ENCODE results near the gene GABRG1. TPM values are rescaled to one million over a fixed set of nuclear protein-coding genes. Genes with fewer than 3 reads are reported as not detected.

Gene GABRG1
- total RNA-seq = not detected
- under 1 TPM in 1 of 3 donors, not detected in 2; under 0.01 TPM for polyA plus RNA-seq
- long read RNA-seq, donor 1 = 0 reads
- long read RNA-seq, donor 2 = 0 reads

DNA sequence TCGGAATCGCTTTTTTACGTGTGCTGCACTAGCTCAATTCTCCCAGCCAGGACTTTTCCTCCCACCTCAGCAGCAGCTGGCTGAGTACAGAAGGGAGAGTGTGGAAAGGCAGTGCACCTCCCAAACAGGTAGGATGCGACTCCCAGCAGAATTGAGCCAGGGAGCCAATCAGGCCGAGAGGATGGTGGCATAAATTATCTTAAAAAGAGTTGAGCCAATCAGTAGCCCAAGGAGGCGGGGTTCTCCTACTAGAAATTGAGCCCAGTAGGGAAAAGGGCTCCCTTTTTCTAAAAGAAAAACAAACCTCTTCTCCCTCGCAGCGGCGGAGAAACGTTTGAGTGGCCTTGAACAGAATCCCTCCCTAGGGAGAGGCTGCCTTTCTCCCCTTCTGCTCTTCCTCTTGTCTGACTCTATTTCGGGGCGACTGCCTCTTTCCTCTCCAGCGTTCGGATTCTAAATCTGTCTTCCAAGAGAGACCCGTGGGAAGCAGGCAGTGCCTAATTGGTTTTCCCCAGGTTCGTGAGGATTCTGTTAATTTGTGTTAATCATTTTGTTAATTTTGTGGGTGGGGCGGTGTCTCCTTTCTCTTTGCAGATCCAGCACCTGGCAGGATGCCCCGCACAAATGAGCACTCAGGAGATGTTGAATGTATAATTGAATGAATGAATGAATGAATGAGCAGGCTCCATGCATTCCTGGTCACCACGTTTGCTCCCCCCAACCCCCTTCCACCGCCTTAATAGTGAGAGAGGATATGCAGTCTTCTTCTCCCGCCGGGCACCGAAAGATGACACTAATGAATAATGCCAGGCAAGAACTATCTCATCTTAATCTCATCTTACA is at the start of gene GABRG1:
TSS of gene GABRG1 (minus strand) at position 142 of the 843 bp plus-strand sequence. CDS start at position 1, 141 bp downstream.
- WGBS, 3 donors = 6 to 8% (median 7%) methylated on average over 23 of the region's 23 CpGs
- Histone ChIP-seq H3K9me3 (peaks cover 3% of the 10 kb centered on the region), H3K4me1 (no peaks in the 10 kb centered on the region), H3K27ac (no peak within 1 kb of the TSS), H3K27me3 (ENCODE audit: insufficient read depth in 3 of 3, low read length in 2 of 3) (no peaks in the 10 kb centered on the region), H3K4me3 (no peak within 1 kb of the TSS), H3K36me3 (ENCODE audit: insufficient read depth in 1 of 2, low read depth in 1 of 2) (no peaks in the 10 kb centered on the region)
- TF ChIP-seq, protein P1, sequence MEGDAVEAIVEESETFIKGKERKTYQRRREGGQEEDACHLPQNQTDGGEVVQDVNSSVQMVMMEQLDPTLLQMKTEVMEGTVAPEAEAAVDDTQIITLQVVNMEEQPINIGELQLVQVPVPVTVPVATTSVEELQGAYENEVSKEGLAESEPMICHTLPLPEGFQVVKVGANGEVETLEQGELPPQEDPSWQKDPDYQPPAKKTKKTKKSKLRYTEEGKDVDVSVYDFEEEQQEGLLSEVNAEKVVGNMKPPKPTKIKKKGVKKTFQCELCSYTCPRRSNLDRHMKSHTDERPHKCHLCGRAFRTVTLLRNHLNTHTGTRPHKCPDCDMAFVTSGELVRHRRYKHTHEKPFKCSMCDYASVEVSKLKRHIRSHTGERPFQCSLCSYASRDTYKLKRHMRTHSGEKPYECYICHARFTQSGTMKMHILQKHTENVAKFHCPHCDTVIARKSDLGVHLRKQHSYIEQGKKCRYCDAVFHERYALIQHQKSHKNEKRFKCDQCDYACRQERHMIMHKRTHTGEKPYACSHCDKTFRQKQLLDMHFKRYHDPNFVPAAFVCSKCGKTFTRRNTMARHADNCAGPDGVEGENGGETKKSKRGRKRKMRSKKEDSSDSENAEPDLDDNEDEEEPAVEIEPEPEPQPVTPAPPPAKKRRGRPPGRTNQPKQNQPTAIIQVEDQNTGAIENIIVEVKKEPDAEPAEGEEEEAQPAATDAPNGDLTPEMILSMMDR (IDR thresholded peaks at IDR 0.05) = no peak
- intact Hi-C loops (cut with DNase I) = no loop called here
- no peak for ATAC-seq
- DNase-seq = no peak

DNA sequence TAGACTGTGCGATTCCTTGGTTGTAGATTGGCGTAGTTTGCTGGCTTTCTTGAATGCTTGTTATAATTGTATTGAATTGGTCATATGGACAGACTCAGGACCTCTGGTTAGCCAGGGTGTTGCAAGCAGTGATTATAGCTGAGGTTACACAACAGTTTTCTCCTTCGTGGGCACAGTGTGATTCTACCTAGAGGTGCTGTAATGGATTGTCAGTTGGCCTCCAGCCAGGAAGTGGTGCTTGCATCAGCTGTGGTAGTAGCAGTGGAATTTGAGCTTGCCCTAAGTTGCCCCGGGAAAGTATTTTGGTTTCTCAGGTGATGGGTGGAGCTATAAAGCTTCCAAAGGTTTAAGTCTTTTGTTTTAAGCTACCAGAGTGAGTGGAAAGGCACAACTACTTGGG is 23.1 kb upstream of the GABRG1 start:
- Histone ChIP-seq H3K27me3 (ENCODE audit: insufficient read depth in 3 of 3, low read length in 2 of 3) (no peaks in the 10 kb centered on the region), H3K4me1 (no peaks in the 10 kb centered on the region), H3K36me3 (ENCODE audit: insufficient read depth in 1 of 2, low read depth in 1 of 2) (no peaks in the 10 kb centered on the region), H3K27ac (no peak overlapping the region), H3K4me3 (no peak overlapping the region), H3K9me3 (peaks cover 7% of the 10 kb centered on the region)
- intact Hi-C loops (cut with DNase I) = no loop called here
- DNase-seq = no peak
- TF ChIP-seq, protein P1 (IDR thresholded peaks at IDR 0.05) = no peak
- WGBS, 3 donors = 65 to 71% (median 65%) methylated on average over 4 of the region's 4 CpGs
- no peak for ATAC-seq

DNA sequence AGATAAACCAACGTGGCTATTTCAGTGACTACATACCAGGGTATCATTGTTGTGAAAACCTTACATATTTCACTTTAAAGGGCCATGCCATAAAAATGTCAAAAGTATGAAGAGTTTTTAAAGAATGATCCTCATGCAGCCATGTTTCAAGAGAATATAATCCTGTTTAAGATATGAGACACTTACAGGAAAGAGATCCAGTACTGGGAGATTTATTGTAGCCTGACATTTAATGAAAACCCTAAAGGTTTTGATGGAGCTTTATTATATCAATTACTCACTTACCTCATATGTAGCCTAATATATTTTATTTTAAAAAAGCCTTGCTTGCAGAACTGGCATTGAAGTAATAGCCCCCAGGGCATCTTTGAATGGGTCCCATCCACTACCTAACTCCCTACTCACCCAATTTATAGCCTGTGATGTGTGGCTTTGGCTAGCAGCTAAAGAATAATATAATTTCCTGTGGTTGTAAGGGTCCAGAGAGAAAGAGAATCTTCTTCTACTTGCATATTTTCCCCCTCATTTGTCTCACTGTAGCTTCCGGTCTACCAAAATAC is 7.7 kb upstream of the GABRG1 start:
- Histone ChIP-seq H3K27ac (no peak overlapping the region), H3K36me3 (ENCODE audit: insufficient read depth in 1 of 2, low read depth in 1 of 2) (no peaks in the 10 kb centered on the region), H3K4me3 (no peak overlapping the region), H3K4me1 (no peaks in the 10 kb centered on the region), H3K9me3 (no peaks in the 10 kb centered on the region), H3K27me3 (ENCODE audit: insufficient read depth in 3 of 3, low read length in 2 of 3) (no peaks in the 10 kb centered on the region)
- DNase-seq (no peak), ATAC-seq (no peak)
- TF ChIP-seq, protein P1 (IDR thresholded peaks at IDR 0.05) = no peak
- WGBS, 3 donors = 29 to 46% (median 38%) methylated on average over 2 of the region's 2 CpGs
- intact Hi-C loops (cut with DNase I) = no loop called here

DNA sequence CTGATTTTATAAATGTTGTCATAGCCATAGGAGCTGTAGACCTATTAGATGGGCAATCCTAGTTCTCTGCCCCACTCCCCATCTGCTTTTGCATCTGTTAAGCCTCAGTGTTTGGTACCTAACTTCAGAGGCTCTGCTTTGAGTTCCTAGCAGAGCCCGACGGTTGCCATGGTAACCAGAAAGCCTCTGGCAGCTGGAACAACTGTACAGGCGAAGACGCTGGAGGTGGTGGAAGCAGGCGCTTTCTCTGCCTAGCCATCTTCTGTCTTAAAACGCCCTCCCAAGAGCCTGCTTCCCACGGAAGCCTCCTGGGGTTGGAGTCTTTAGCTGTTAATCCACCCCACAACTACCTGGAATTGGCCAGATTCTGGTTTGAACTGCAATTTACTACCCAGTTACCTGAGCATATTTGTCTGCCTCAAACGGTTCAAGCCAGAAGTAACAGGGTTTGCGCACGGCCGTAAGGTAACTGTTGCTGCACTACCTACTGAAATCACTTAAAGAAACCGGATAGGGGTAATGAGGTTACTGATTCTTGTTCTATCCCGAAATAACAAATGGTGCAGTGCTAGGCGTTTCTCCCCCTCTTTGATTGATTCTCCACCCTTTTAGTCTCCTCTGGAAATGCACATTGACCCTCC is 1.0 kb upstream of the GABRG1 start:
- WGBS, 3 donors = 16 to 23% (median 20%) methylated on average over 14 of the region's 14 CpGs
- Histone ChIP-seq H3K9me3 (peaks cover 3% of the 10 kb centered on the region), H3K36me3 (ENCODE audit: insufficient read depth in 1 of 2, low read depth in 1 of 2) (no peaks in the 10 kb centered on the region), H3K4me1 (no peaks in the 10 kb centered on the region), H3K4me3 (no peak overlapping the region), H3K27me3 (ENCODE audit: insufficient read depth in 3 of 3, low read length in 2 of 3) (no peaks in the 10 kb centered on the region), H3K27ac (no peak overlapping the region)
- TF ChIP-seq, protein P1 (IDR thresholded peaks at IDR 0.05) = no peak
- ATAC-seq = no peak
- intact Hi-C loops (cut with DNase I) = no loop called here
- DNase-seq = no peak
